Body of pancreas (tissue), 4 donors: ENCODE results near the gene GPR37L1. TPM values are rescaled to one million over a fixed set of nuclear protein-coding genes. Genes with fewer than 3 reads are reported as not detected.

Source experiments
- ATAC-seq: fragments of 150-250 bp; one replicate; pipeline ENCODE4 v1.9.1; 2016
- DNase-seq, 4 donors: peaks; one replicate each; pipeline ENCODE4 v3.0.0-alpha.2; 2019
- H3K27ac ChIP-seq, 4 donors: fragments of 200-600 bp; sonication (generic); 1 replicate in 3 of 4; 2 replicates in 1 of 4; pipeline versions ENCODE4 v1.5.1 to v1.6.1; 2016 to 2019; ENCODE audit warnings: mild to moderate bottlenecking in 1 of 4, mixed read lengths in 1 of 4, moderate library complexity in 1 of 4
- H3K27me3 ChIP-seq, 2 donors: fragments of 200-600 bp; sonication (generic); one replicate each; pipeline ENCODE4 v1.6.0; 2016; ENCODE audit warnings: mild to moderate bottlenecking in 1 of 2
- H3K36me3 ChIP-seq, 2 donors: fragments of 200-600 bp; sonication (generic); replicated peaks in 1 of 2; 2 replicates each; pipeline ENCODE4 v1.5.1; 2016; ENCODE audit warnings: low read depth in 2 of 2; ENCODE audit not compliant: insufficient read depth in 1 of 2
- H3K4me1 ChIP-seq: fragments of 200-600 bp; sonication (generic); one replicate; pipeline ENCODE4 v1.6.0; 2016
- H3K4me3 ChIP-seq, 2 donors: fragments of 200-600 bp; sonication (generic); 1 replicate in 1 of 2; 2 replicates in 1 of 2; pipeline ENCODE4 v1.5.1; 2016 to 2019
- H3K9me3 ChIP-seq, 3 donors: fragments of 200-600 bp; sonication (generic); 1 replicate in 2 of 3; 2 replicates in 1 of 3; pipeline ENCODE4 v1.5.1; 2016
- CTCF ChIP-seq, 7 experiments: fragments of 450-650 bp in 4 of 7; fragments of 200-600 bp in 3 of 7; sonication (generic) in 3 of 7; IDR thresholded peaks; one replicate each; pipeline ENCODE4 v1.5.1; 2016 to 2019; ENCODE audit warnings: antibody characterized with exemption in 7 of 7
- POLR2A ChIP-seq, 3 donors: fragments of 450-650 bp; IDR thresholded peaks; one replicate each; pipeline ENCODE4 v1.6.1; 2016; ENCODE audit warnings: antibody characterized with exemption in 3 of 3, mild to moderate bottlenecking in 2 of 3
- WGBS, 2 donors: methylation state at CpG; one replicate each; pipeline ENCODE4 v1.1.5; 2017; 5-methylcytosine and 5-hydroxymethylcytosine counted together
- intact Hi-C: fragments of 100-400 bp; cut with DNase I; formaldehyde crosslinking; loops from one replicate; pipeline ENCODE4 v1.15.1; 2023
- total RNA-seq, 2 donors: library from RNA; depleted of rRNA; stranded (reverse); fragments of >200 nt; gene quantifications; one replicate each; pipeline ENCODE4 v1.1.0, GENCODE V29; 2016

GPR37L1 gene
- total RNA-seq, 2 donors from 2014 or later, result not detected

- no peaks in the 10 kb centered on the region for H3K9me3 ChIP-seq
- H3K27ac ChIP-seq, result no peak overlapping the region
- no peaks in the 10 kb centered on the region for H3K27me3 ChIP-seq
- intact Hi-C loops, result no loop called here
- H3K4me1 ChIP-seq, result peaks cover 24% of the 10 kb centered on the region
- H3K36me3 ChIP-seq, result no peaks in the 10 kb centered on the region
- H3K4me3 ChIP-seq, result no peak overlapping the region
- ATAC-seq, result no peak
- 51 to 63% methylated on average over 3 of the region's 3 CpGs for WGBS, 2 donors
- no peak for TF ChIP-seq POLR2A (IDR thresholded peaks at IDR 0.05)
- TF ChIP-seq CTCF (IDR thresholded peaks at IDR 0.05), result no peak
- DNase-seq, result no peak
These were observed 24.3 kb downstream of the GPR37L1 start for GRCh38 chr1:202146993-202147392.

GRCh38 chr1:202148391-202148790 lies 25.7 kb downstream of the GPR37L1 start:
- WGBS, 2 donors, result 62 to 84% methylated on average over 2 to 4 of the region's 4 CpGs
- intact Hi-C loops, result no loop called here
- no peak for ATAC-seq

GRCh38 chr1:202149566-202149965 lies 26.8 kb downstream of the GPR37L1 start:
- Histone ChIP-seq H3K4me1 (peaks cover 9% of the 10 kb centered on the region), H3K9me3 (no peaks in the 10 kb centered on the region), H3K36me3 (no peaks in the 10 kb centered on the region), H3K27me3 (no peaks in the 10 kb centered on the region), H3K4me3 (no peak overlapping the region), H3K27ac (no peak overlapping the region)
- intact Hi-C loops, result no loop called here
- DNase-seq (no peak), ATAC-seq (no peak)
- no peak for TF ChIP-seq POLR2A (IDR thresholded peaks at IDR 0.05)
- no peak for TF ChIP-seq CTCF (IDR thresholded peaks at IDR 0.05)
- 84 to 89% methylated on average over 4 of the region's 4 CpGs for WGBS, 2 donors

More at GRCh38 chr1:202148391-202148790, 25.7 kb downstream of the GPR37L1 start:
- Histone ChIP-seq H3K4me3 (no peak overlapping the region), H3K36me3 (no peaks in the 10 kb centered on the region), H3K27me3 (no peaks in the 10 kb centered on the region), H3K9me3 (no peaks in the 10 kb centered on the region), H3K27ac (no peak overlapping the region), H3K4me1 (peaks cover 12% of the 10 kb centered on the region)
- no peak for DNase-seq
- TF ChIP-seq POLR2A (IDR thresholded peaks at IDR 0.05) (no peak), CTCF (IDR thresholded peaks at IDR 0.05) (no peak)

- ATAC-seq (no peak), DNase-seq (no peak)
- TF ChIP-seq CTCF (IDR thresholded peaks at IDR 0.05) (no peak), POLR2A (IDR thresholded peaks at IDR 0.05) (no peak)
- no peaks in the 10 kb centered on the region for H3K36me3 ChIP-seq
- H3K4me1 ChIP-seq, result peaks cover 12% of the 10 kb centered on the region
- intact Hi-C loops, result no loop called here
- no peaks in the 10 kb centered on the region for H3K9me3 ChIP-seq
- WGBS, 2 donors, result 83 to 97% methylated on average over 8 to 9 of the region's 9 CpGs
- no peak overlapping the region for H3K4me3 ChIP-seq
- no peak overlapping the region for H3K27ac ChIP-seq
- no peaks in the 10 kb centered on the region for H3K27me3 ChIP-seq
These were observed 27.5 kb downstream of the GPR37L1 start for GRCh38 chr1:202150187-202150586.

GRCh38 chr1:202150602-202151001 lies 27.9 kb downstream of the GPR37L1 start:
- peaks cover 9% of the 10 kb centered on the region for H3K4me1 ChIP-seq
- 73 to 82% methylated on average over 8 of the region's 8 CpGs for WGBS, 2 donors
- no peak for ATAC-seq
- H3K36me3 ChIP-seq, result no peaks in the 10 kb centered on the region
- DNase-seq, result no peak
- no peaks in the 10 kb centered on the region for H3K27me3 ChIP-seq
- TF ChIP-seq POLR2A (IDR thresholded peaks at IDR 0.05), result no peak
- TF ChIP-seq CTCF (IDR thresholded peaks at IDR 0.05), result no peak
- H3K27ac ChIP-seq, result no peak overlapping the region
- intact Hi-C loops, result no loop called here
- H3K9me3 ChIP-seq, result no peaks in the 10 kb centered on the region
- no peak overlapping the region for H3K4me3 ChIP-seq
